H1 (cell line): Measurements from ENCODE around the gene UPF2. TPM values are rescaled to one million over a fixed set of nuclear protein-coding genes. Genes with fewer than 3 reads are reported as not detected.

Experiments
- BCL11A ChIP-seq, 2 experiments: IDR thresholded peaks; one replicate each; pipeline ENCODE4 v1.6.1; 2011; ENCODE audit warnings: low read depth in 2 of 2, low read length in 2 of 2, mild to moderate bottlenecking in 2 of 2
- CTCF ChIP-seq, 3 experiments: IDR thresholded peaks; 1 replicate in 2 of 3; 2 replicates in 1 of 3; pipeline versions ENCODE4 v1.5.1 to v1.6.1; 2011; ENCODE audit warnings: low read length in 3 of 3, mild to moderate bottlenecking in 3 of 3, inconsistent platforms in 2 of 3, low read depth in 1 of 3, moderate library complexity in 1 of 3; ENCODE audit not compliant: insufficient read depth in 1 of 3; ENCODE audit errors: control extremely low read depth in 1 of 3
- EZH2 ChIP-seq: fragments of 200-600 bp; sonication (generic); IDR thresholded peaks from 2 replicates; pipeline ENCODE4 v1.7.1; 2012; ENCODE audit warnings: low read depth, mild to moderate bottlenecking, moderate library complexity, low read length, inconsistent platforms; ENCODE audit not compliant: severe bottlenecking
- FOSL1 ChIP-seq: IDR thresholded peaks from 2 replicates; pipeline ENCODE4 v1.6.1; 2011; ENCODE audit warnings: mild to moderate bottlenecking, low read depth, low read length, moderate library complexity; ENCODE audit not compliant: insufficient read depth
- SIX5 ChIP-seq: IDR thresholded peaks from 2 replicates; pipeline ENCODE4 v1.6.1; 2011; ENCODE audit warnings: mild to moderate bottlenecking, low read depth, low read length
- SRF ChIP-seq: IDR thresholded peaks from 2 replicates; pipeline ENCODE4 v1.6.1; 2011; ENCODE audit warnings: mild to moderate bottlenecking, low read depth, low read length, moderate library complexity
- polyA plus RNA-seq, 7 experiments: library from polyadenylated mRNA; depleted of rRNA in 3 of 7; stranded (reverse) in 5 of 7; unstranded in 2 of 7; fragments of >200 nt in 5 of 7; fragments of 200-250 nt in 2 of 7; gene quantifications; 1 replicate in 5 of 7; 2 replicates in 1 of 7; 4 replicates in 1 of 7; pipeline versions ENCODE4 v1.2.1 to v1.2.3, GENCODE V29; 2011 to 2013; ENCODE audit warnings: missing spikeins in 2 of 7, mixed read lengths in 2 of 7
- total RNA-seq: library from RNA; stranded (reverse); fragmentation: NEBNext Ultra II Directional; extraction: Animal tissue kit (Norgen Biotek cat#: 25700); gene quantifications from 2 replicates; pipeline ENCODE4 v1.2.1, GENCODE V29; 2021

Gene UPF2
- total and polyA plus RNA-seq, 2 of the 8 experiments (the other 6 are each of a cell fraction or from before 2014, with no cell fraction given): 6.2 to 32.8 TPM

GRCh38 chr10:11946652-11947051 lies 96.0 kb downstream of the UPF2 start (continued):
- no peak for TF ChIP-seq SRF
- no peak for TF ChIP-seq EZH2
- TF ChIP-seq BCL11A (IDR thresholded peaks at IDR 0.05; ENCODE audit: low read depth in 2 of 2, low read length in 2 of 2): no peak
- no peak for TF ChIP-seq FOSL1
- no peak for TF ChIP-seq SIX5
- TF ChIP-seq CTCF (IDR thresholded peaks at IDR 0.05; ENCODE audit: control extremely low read depth in 1 of 3, insufficient read depth in 1 of 3, low read depth in 1 of 3, low read length in 3 of 3): no peak
